Measurements from ENCODE around the gene CCDC88A. TPM values are rescaled to one million over a fixed set of nuclear protein-coding genes. Genes with fewer than 3 reads are reported as not detected.
"Not testable (repeated sequence)": the region's sequence is repeated elsewhere in the genome, so short reads cannot be mapped to it uniquely, and the experiment has no call there.

The CCDC88A gene
- total RNA-seq, 1 experiment from 2014 or later, result 0.25 TPM

- not testable (repeated sequence) for DNase-seq (ENCODE audit: low spot score)
These were observed 178.1 kb downstream of the CCDC88A start for GRCh38 chr2:55241582-55241981.

- DNase-seq (ENCODE audit: low spot score), result no peak
These were observed 179.9 kb downstream of the CCDC88A start for GRCh38 chr2:55239656-55240222.

Small RNAs within 50 kb of the gene (small RNA-seq; reads per million reads assigned to genes)
- not detected for gene RF00019
- not detected for gene RNU6-221P
- not detected for gene RNU6-775P

Other genes starting within 250 kb of the CCDC88A start
- gene CLHC1, start 187.6 kb downstream of the CCDC88A start, total RNA-seq (2014; rRNA removed; shearing (Covaris generic)), result 0.46 and 1.3 TPM in 2 replicates
- 852 and 923 TPM in 2 replicates for gene RPS27A, start 187.2 kb downstream of the CCDC88A start, total RNA-seq (2014; rRNA removed; shearing (Covaris generic))
- gene MTIF2, start 150.6 kb downstream of the CCDC88A start, total RNA-seq (2014; rRNA removed; shearing (Covaris generic)), result 15.5 and 15.9 TPM in 2 replicates
- gene CFAP36, start 99.9 kb upstream of the CCDC88A start, total RNA-seq (2014; rRNA removed; shearing (Covaris generic)), result 4.6 and 8.0 TPM in 2 replicates
- 25.5 and 26.8 TPM in 2 replicates for gene PPP4R3B, start 197.8 kb upstream of the CCDC88A start, total RNA-seq (2014; rRNA removed; shearing (Covaris generic))

Measured in HT-29 (cell line).